ENCODE results near the gene TLCD3B.

Gene TLCD3B

DNA sequence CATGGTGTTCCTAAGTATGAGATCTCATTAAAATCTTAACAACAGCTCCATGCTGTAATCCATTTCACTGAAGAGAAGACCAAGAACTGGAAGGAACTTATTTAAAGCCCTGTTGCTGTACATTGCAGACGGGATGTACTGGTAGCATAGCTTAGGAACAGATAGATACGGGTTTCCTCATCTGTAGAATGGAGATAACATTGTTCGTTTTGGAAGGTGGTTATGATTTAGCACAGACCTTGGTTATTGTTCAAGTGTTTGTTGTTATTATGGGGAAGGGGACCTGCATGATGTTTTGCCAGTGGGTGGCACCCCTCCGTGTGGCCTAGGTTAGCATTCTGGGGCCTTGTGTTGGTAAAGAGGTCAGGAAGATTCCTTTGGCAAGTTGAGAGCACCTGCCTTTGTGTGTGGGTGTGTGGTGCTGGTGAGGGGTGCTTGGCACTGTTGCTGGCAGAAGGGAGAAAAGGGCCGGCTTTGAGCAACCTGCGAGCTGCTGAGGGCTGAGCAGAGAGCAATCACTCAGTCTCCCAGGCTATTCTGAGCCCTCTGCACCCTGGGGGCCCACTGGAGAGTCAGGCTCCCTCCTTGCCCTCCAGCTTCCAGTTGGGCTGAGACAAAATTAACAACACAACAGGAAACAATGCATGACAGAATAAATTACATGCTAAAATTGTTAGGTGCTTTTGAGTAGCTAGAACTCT, 55.1 kb downstream of the TLCD3B start:
- TF ChIP-seq, protein P1, sequence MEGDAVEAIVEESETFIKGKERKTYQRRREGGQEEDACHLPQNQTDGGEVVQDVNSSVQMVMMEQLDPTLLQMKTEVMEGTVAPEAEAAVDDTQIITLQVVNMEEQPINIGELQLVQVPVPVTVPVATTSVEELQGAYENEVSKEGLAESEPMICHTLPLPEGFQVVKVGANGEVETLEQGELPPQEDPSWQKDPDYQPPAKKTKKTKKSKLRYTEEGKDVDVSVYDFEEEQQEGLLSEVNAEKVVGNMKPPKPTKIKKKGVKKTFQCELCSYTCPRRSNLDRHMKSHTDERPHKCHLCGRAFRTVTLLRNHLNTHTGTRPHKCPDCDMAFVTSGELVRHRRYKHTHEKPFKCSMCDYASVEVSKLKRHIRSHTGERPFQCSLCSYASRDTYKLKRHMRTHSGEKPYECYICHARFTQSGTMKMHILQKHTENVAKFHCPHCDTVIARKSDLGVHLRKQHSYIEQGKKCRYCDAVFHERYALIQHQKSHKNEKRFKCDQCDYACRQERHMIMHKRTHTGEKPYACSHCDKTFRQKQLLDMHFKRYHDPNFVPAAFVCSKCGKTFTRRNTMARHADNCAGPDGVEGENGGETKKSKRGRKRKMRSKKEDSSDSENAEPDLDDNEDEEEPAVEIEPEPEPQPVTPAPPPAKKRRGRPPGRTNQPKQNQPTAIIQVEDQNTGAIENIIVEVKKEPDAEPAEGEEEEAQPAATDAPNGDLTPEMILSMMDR (IDR thresholded peaks at IDR 0.05; ENCODE audit: control extremely low read depth, extremely low read depth, low read depth, missing control alignments) = no peak
- CTCF ChIA-PET = interaction anchor here (1.1 to 4.1 kb wide), 7 partner anchors 11 to 127 kb away, joined by 3 to 25 read pairs (median 4); partner anchors contain the start of genes TLCD3B and TMEM219
- POLR2A ChIA-PET = interaction anchor here (0.8 to 1.1 kb wide), 2 partner anchors 13 to 18 kb away, joined by 4 to 5 read pairs; no protein-coding TSS in a partner anchor
- no peak for DNase-seq (ENCODE audit: extremely low spot score)

DNA sequence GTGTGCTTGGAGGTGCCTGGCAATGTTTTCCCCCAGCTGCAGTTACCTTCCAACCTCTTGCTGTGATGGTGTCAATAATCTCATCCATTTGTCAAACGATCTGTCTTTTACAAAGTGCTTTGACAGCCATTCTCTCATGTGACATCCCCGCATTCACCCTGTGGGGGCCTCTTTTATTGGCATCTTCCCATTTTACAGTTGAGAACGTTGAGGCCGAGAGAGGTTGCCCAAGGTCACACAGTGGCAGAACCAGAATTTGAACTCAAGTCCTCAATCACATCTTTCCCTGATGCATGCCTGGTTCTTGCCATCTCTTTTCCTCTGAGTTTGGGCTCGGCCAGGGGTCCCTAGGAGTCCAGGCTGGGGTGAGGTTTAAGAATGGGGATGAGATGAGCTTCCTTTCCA, 55.9 kb downstream of the TLCD3B start:
- ChIA-PET POLR2A (interaction anchor here (0.8 kb wide), 1 partner anchor 19 kb away, joined by 4 read pairs; no protein-coding TSS in a partner anchor), CTCF (interaction anchor here (1.5 to 4.1 kb wide), 5 partner anchors 12 to 127 kb away, joined by 4 to 25 read pairs (median 7); partner anchors contain the start of genes TLCD3B and TMEM219)
- no peak for DNase-seq (ENCODE audit: extremely low spot score)
- TF ChIP-seq, protein P1 (IDR thresholded peaks at IDR 0.05; ENCODE audit: control extremely low read depth, extremely low read depth, low read depth, missing control alignments) = no peak
